Mesothelial cell of epicardium (in vitro differentiated cells): ENCODE measurements around the gene IFT22. TPM values are rescaled to one million over a fixed set of nuclear protein-coding genes. Genes with fewer than 3 reads are reported as not detected.
"Not testable (repeated sequence)": the region's sequence is repeated elsewhere in the genome, so short reads cannot be mapped to it uniquely, and the experiment has no call there.

Experiments
- DNase-seq, 2 experiments: peaks; one replicate each; pipeline ENCODE4 v3.0.0; 2021; ENCODE audit warnings: low spot score in 2 of 2; ENCODE audit not compliant: unreplicated experiment in 2 of 2
- H3K27ac Mint-ChIP-seq: 2 replicates; pipeline ENCODE4 v1.8.0; 2021; ENCODE audit warnings: mixed read lengths
- H3K27me3 Mint-ChIP-seq: 2 replicates; pipeline ENCODE4 v1.8.0; 2021; ENCODE audit warnings: low read depth, mixed read lengths
- H3K36me3 Mint-ChIP-seq: 2 replicates; pipeline ENCODE4 v1.8.0; 2021; ENCODE audit warnings: mixed read lengths
- H3K4me1 Mint-ChIP-seq: 2 replicates; pipeline ENCODE4 v1.8.0; 2021; ENCODE audit warnings: mixed read lengths
- H3K4me3 Mint-ChIP-seq: 2 replicates; pipeline ENCODE4 v1.8.0; 2021; ENCODE audit warnings: mild to moderate bottlenecking, moderate library complexity, mixed read lengths
- H3K9me3 Mint-ChIP-seq: 2 replicates; pipeline ENCODE4 v1.8.0; 2021; ENCODE audit warnings: mixed read lengths
- CTCF ChIP-seq: fragments of 200-600 bp; sonication (generic); IDR thresholded peaks from one replicate; pipeline ENCODE4 v1.5.0; 2021; ENCODE audit warnings: antibody characterized with exemption; ENCODE audit not compliant: unreplicated experiment
- total RNA-seq: library from RNA; stranded (reverse); gene quantifications from 3 replicates; pipeline ENCODE4 v1.2.1, GENCODE V29; 2021

IFT22 gene
- total RNA-seq, 1 donor from 2014 or later: 34.9 TPM

- Mint-ChIP-seq H3K36me3 (no peaks in the 10 kb centered on the region), H3K9me3 (no peaks in the 10 kb centered on the region), H3K4me1 (no peaks in the 10 kb centered on the region), H3K27ac (no peak overlapping the region), H3K27me3 (peaks cover 2% of the 10 kb centered on the region), H3K4me3 (no peak overlapping the region)
- DNase-seq: no peak
- TF ChIP-seq CTCF: no peak
These were observed 48.4 kb downstream of the IFT22 start for GRCh38 chr7:101273206-101273605.

- H3K27me3 Mint-ChIP-seq: no peaks in the 10 kb centered on the region
- no peak overlapping the region for H3K27ac Mint-ChIP-seq
- H3K9me3 Mint-ChIP-seq: no peaks in the 10 kb centered on the region
- TF ChIP-seq CTCF: no peak
- peaks cover 2% of the 10 kb centered on the region for H3K4me1 Mint-ChIP-seq
- H3K4me3 Mint-ChIP-seq: no peak overlapping the region
- H3K36me3 Mint-ChIP-seq: no peaks in the 10 kb centered on the region
- DNase-seq: no peak
These were observed 50.6 kb downstream of the IFT22 start for GRCh38 chr7:101271021-101271420.

DNA sequence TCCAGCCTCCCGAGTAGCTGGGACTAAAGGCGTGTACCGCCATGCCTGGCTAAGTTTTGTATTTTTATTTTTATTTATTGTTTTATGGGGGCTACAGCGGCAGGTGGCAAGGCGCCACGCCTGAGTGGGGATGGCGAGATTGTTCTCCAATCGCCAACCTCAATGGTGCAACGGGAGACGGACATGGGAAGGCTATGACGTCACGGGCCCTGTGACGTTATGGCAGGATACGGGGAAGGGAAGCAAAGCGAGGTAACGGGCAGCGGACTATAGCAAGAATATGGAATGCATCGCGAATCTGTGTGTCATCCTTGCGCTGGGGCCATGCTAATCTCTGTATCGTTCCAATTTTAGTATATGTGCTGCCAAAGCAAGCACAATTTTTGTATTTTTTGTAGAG lies 51.9 kb downstream of the IFT22 start:
- H3K27me3 Mint-ChIP-seq: no peaks in the 10 kb centered on the region
- no peaks in the 10 kb centered on the region for H3K36me3 Mint-ChIP-seq
- no peak for TF ChIP-seq CTCF
- no peaks in the 10 kb centered on the region for H3K9me3 Mint-ChIP-seq
- no peak for DNase-seq
- no peak overlapping the region for H3K27ac Mint-ChIP-seq
- peaks cover 4% of the 10 kb centered on the region for H3K4me1 Mint-ChIP-seq
- H3K4me3 Mint-ChIP-seq: no peak overlapping the region

- no peak for TF ChIP-seq CTCF
- Mint-ChIP-seq H3K9me3 (no peaks in the 10 kb centered on the region), H3K36me3 (no peaks in the 10 kb centered on the region), H3K27ac (no peak overlapping the region), H3K4me3 (no peak overlapping the region), H3K4me1 (peaks cover 7% of the 10 kb centered on the region), H3K27me3 (no peaks in the 10 kb centered on the region)
- DNase-seq: no peak
These were observed 55.7 kb downstream of the IFT22 start for GRCh38 chr7:101265622-101266516.

GRCh38 chr7:101264102-101264706 lies 57.4 kb downstream of the IFT22 start:
- H3K36me3 Mint-ChIP-seq, DNase-seq, H3K27ac Mint-ChIP-seq, H3K4me1 Mint-ChIP-seq, H3K27me3 Mint-ChIP-seq, H3K9me3 Mint-ChIP-seq, H3K4me3 Mint-ChIP-seq: not testable (repeated sequence)

Other genes with a start within 250 kb of the IFT22 start
- gene TRIM56, start 236.3 kb downstream of the IFT22 start, total RNA-seq: 33.6 to 40.1 TPM (median 39.6 TPM) in 3 replicates
- gene SERPINE1, start 194.7 kb downstream of the IFT22 start, total RNA-seq: 11.4 to 15.1 TPM (median 14.2 TPM) in 3 replicates
- 57.4 to 63.4 TPM (median 61.5 TPM) in 3 replicates for gene AP1S1, start 167.3 kb downstream of the IFT22 start, total RNA-seq
- gene VGF, start 156.2 kb downstream of the IFT22 start, total RNA-seq: 0.35 to 0.38 TPM (median 0.36 TPM) in 3 replicates
- gene NAT16, start 141.5 kb downstream of the IFT22 start, total RNA-seq: not detected in 3 replicates
- gene MOGAT3, start 120.8 kb downstream of the IFT22 start, total RNA-seq: not detected in 3 replicates
- 65.8 to 66.9 TPM (median 66.4 TPM) in 3 replicates for gene PLOD3, start 104.2 kb downstream of the IFT22 start, total RNA-seq
- gene ZNHIT1, start 103.6 kb downstream of the IFT22 start, total RNA-seq: 52.8 to 57.7 TPM (median 54.9 TPM) in 3 replicates
- gene CLDN15, start 84.0 kb downstream of the IFT22 start, total RNA-seq: 17.1 to 19.5 TPM (median 18.1 TPM) in 3 replicates
- 134 to 139 TPM (median 137 TPM) in 3 replicates for gene FIS1, start 76.7 kb downstream of the IFT22 start, total RNA-seq
- gene COL26A1, start 41.1 kb upstream of the IFT22 start, total RNA-seq: 105 to 110 TPM (median 109 TPM) in 3 replicates